Keratinocyte (primary cell): ENCODE results near the gene P2RX3. TPM values are rescaled to one million over a fixed set of nuclear protein-coding genes. Genes with fewer than 3 reads are reported as not detected.

ENCODE experiments used
- DNase-seq: peaks from one replicate; pipeline ENCODE4 v3.0.0-alpha.2; 2011; ENCODE audit warnings: low read depth, missing footprints, low spot score
- FAIRE-seq: peaks from 2 replicates; lab custom pipeline; 2011; peaks lifted over from hg19 to GRCh38; lab: Jason Lieb, UNC
- H2AFZ ChIP-seq: 2 replicates; pipeline ENCODE4 v1.6.0; 2012; ENCODE audit warnings: low read length, control low read depth, inconsistent platforms; ENCODE audit not compliant: control insufficient read depth
- H3K27ac ChIP-seq: 2 replicates; pipeline ENCODE4 v1.5.1; 2011; ENCODE audit warnings: low read length; ENCODE audit not compliant: control insufficient read depth, insufficient read depth
- H3K27me3 ChIP-seq: 3 replicates; pipeline ENCODE4 v1.6.0; 2011; ENCODE audit warnings: low read length; ENCODE audit not compliant: control insufficient read depth, insufficient read depth; ENCODE audit errors: extremely low read depth
- H3K36me3 ChIP-seq, 2 experiments: 2 replicates in 1 of 2; 3 replicates in 1 of 2; pipeline ENCODE4 v1.5.1; 2011; ENCODE audit warnings: low read length in 2 of 2, mild to moderate bottlenecking in 1 of 2; ENCODE audit not compliant: control insufficient read depth in 2 of 2, insufficient read depth in 2 of 2; ENCODE audit errors: extremely low read depth in 1 of 2
- H3K4me1 ChIP-seq: 3 replicates; pipeline ENCODE4 v1.5.1; 2011; ENCODE audit warnings: low read length; ENCODE audit not compliant: control insufficient read depth, insufficient read depth; ENCODE audit errors: extremely low read depth
- H3K4me2 ChIP-seq: 3 replicates; pipeline ENCODE4 v1.6.0; 2011; ENCODE audit warnings: low read depth, low read length; ENCODE audit not compliant: control insufficient read depth, insufficient read depth; ENCODE audit errors: extremely low read depth
- H3K4me3 ChIP-seq, 3 experiments: fragments of 200-600 bp in 1 of 3; sonication (generic) in 1 of 3; 2 replicates in 2 of 3; 3 replicates in 1 of 3; pipeline ENCODE4 v1.5.1; 2011 to 2016; ENCODE audit warnings: low read length in 3 of 3, mild to moderate bottlenecking in 3 of 3, control low read depth in 2 of 3, inconsistent platforms in 1 of 3, low read depth in 1 of 3, mixed read lengths in 1 of 3, mixed run types in 1 of 3, moderate library complexity in 1 of 3; ENCODE audit not compliant: control insufficient read depth in 2 of 3, insufficient read depth in 2 of 3; ENCODE audit errors: extremely low read depth in 1 of 3
- H3K79me2 ChIP-seq: 2 replicates; pipeline ENCODE4 v1.6.0; 2012; ENCODE audit warnings: low read length; ENCODE audit not compliant: control insufficient read depth, insufficient read depth
- H3K9ac ChIP-seq: 3 replicates; pipeline ENCODE4 v1.6.0; 2011; ENCODE audit warnings: low read length; ENCODE audit not compliant: control insufficient read depth, insufficient read depth; ENCODE audit errors: extremely low read depth
- H3K9me1 ChIP-seq: 3 replicates; pipeline ENCODE4 v1.6.0; 2011; ENCODE audit warnings: low read length; ENCODE audit not compliant: control insufficient read depth, insufficient read depth; ENCODE audit errors: extremely low read depth
- H3K9me3 ChIP-seq: 2 replicates; pipeline ENCODE4 v1.5.1; 2012; ENCODE audit warnings: low read depth, low read length; ENCODE audit not compliant: control insufficient read depth
- H4K20me1 ChIP-seq: 3 replicates; pipeline ENCODE4 v1.6.0; 2011; ENCODE audit warnings: low read length; ENCODE audit not compliant: control insufficient read depth, insufficient read depth; ENCODE audit errors: extremely low read depth
- CTCF ChIP-seq, 3 experiments: IDR thresholded peaks in 1 of 3; conservative IDR thresholded peaks in 1 of 3; optimal IDR thresholded peaks in 1 of 3; 2 replicates in 2 of 3; 3 replicates in 1 of 3; pipeline versions ENCODE3 to v1.5.1; 2011; ENCODE audit warnings: low read length in 3 of 3, mild to moderate bottlenecking in 3 of 3, moderate library complexity in 2 of 3, control low read depth in 1 of 3, inconsistent platforms in 1 of 3; ENCODE audit not compliant: insufficient read depth in 2 of 3; ENCODE audit errors: extremely low read depth in 1 of 3
- EZH2 ChIP-seq: IDR thresholded peaks from one replicate; pipeline ENCODE4 v1.6.1; 2012; ENCODE audit warnings: inconsistent platforms, mild to moderate bottlenecking, low read length, moderate library complexity
- dilution Hi-C: fragments of 300-500 bp; cut with MboI; formaldehyde crosslinking; loops from one replicate; pipeline ENCODE4 v1.7.0; 2020; ENCODE audit warnings: low sequenced_read_pairs; ENCODE audit not compliant: extremely low pct_ligation_motif_present
- polyA plus RNA-seq, 5 experiments: library from polyadenylated mRNA; depleted of rRNA in 3 of 5; stranded (reverse) in 3 of 5; stranded (forward) in 1 of 5; unstranded in 1 of 5; fragments of >200 nt; gene quantifications; 1 replicate in 1 of 5; 2 replicates in 3 of 5; 3 replicates in 1 of 5; pipeline versions ENCODE4 v1.2.1 to v1.2.3, GENCODE V29; 2011 to 2012; ENCODE audit warnings: missing spikeins in 2 of 5, low read depth in 1 of 5, low replicate concordance in 1 of 5

The P2RX3 gene
- polyA plus RNA-seq, 1 donor (not counting 4 experiments of a cell fraction or from before 2014, with no cell fraction given) = not detected

GRCh38 chr11:57325735-57326048 is 12.5 kb upstream of the P2RX3 start:
- Histone ChIP-seq H3K4me3 (peak overlapping the region; percentile 76 to 92 (median 87)), H3K79me2 (peaks cover 25% of the 10 kb centered on the region), H3K4me2 (peak overlapping the region; percentile 83), H3K36me3 (peaks cover 24 to 40% of the 10 kb centered on the region in 2 experiments), H3K27me3 (no peaks in the 10 kb centered on the region), H3K27ac (peak overlapping the region; percentile 97), H3K9ac (peak overlapping the region; percentile 93), H3K9me3 (no peaks in the 10 kb centered on the region), H4K20me1 (no peaks in the 10 kb centered on the region), H3K9me1 (peaks cover 2% of the 10 kb centered on the region), H3K4me1 (peaks cover 38% of the 10 kb centered on the region), H2AFZ (peak overlapping the region; percentile 71)
- DNase-seq (no peak), FAIRE-seq (peak; percentile 49)
- TF ChIP-seq CTCF (optimal IDR thresholded peaks at IDR 0.05 in 1 of 3, IDR thresholded peaks at IDR 0.05 in 1 of 3, conservative IDR thresholded peaks at IDR 0.05 in 1 of 3; ENCODE audit: extremely low read depth in 1 of 3, insufficient read depth in 2 of 3, low read length in 3 of 3) (peak in 1 of 3 experiments; percentile 3), EZH2 (no peak)
- dilution Hi-C loops = no loop called here

DNA sequence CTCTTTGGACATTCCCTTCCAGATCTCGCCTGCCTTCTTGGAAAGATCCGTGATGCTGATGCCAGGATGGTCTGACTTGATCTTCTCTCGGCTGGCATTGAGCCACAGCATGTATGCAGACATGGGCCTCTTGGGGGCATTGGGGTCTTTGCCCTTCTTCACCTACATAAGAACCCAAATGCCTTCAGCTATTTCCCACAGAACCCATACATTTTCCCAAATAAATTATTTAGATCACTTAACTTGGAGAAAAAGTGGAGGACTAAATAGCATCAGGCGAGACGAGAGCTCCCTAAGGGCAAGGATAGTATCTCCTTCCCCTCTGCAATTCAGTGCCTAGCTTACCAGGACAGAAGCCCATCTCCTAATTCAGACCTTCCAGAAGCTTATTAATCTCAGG is 10.4 kb upstream of the P2RX3 start:
- no peak for DNase-seq
- no peak overlapping the region for H3K4me2 ChIP-seq
- no peaks in the 10 kb centered on the region for H3K27me3 ChIP-seq
- H3K27ac ChIP-seq = no peak overlapping the region
- no peak overlapping the region for H3K9ac ChIP-seq
- H3K4me1 ChIP-seq = peaks cover 23% of the 10 kb centered on the region
- no peaks in the 10 kb centered on the region for H3K9me3 ChIP-seq
- FAIRE-seq = no peak
- no peaks in the 10 kb centered on the region for H3K9me1 ChIP-seq
- peaks cover 41 to 58% of the 10 kb centered on the region in 2 experiments for H3K36me3 ChIP-seq
- H4K20me1 ChIP-seq = no peaks in the 10 kb centered on the region
- dilution Hi-C loops = no loop called here
- TF ChIP-seq CTCF (optimal IDR thresholded peaks at IDR 0.05 in 1 of 3, IDR thresholded peaks at IDR 0.05 in 1 of 3, conservative IDR thresholded peaks at IDR 0.05 in 1 of 3; ENCODE audit: extremely low read depth in 1 of 3, insufficient read depth in 2 of 3, low read length in 3 of 3) = no peak
- TF ChIP-seq EZH2 = no peak
- H3K79me2 ChIP-seq = peaks cover 23% of the 10 kb centered on the region
- H3K4me3 ChIP-seq = no peak overlapping the region
- no peak overlapping the region for H2AFZ ChIP-seq
